UCSD-AML1 (cell line): ENCODE data around the gene NFIX.
A peak's percentile ranks its signal among the peaks of the same experiment; 100 is the strongest.

ENCODE experiments used
- DNase-seq: peaks from one replicate; lab custom pipeline; 2025; ENCODE audit not compliant: unreplicated experiment; lab: John Stamatoyannopoulos, UW

NFIX gene

GRCh38 chr19:13054626-13055212 is 59.4 kb downstream of the NFIX start:
- no peak for DNase-seq

GRCh38 chr19:13055213-13056051 is 60.2 kb downstream of the NFIX start:
- DNase-seq: no peak

- DNase-seq: no peak
Observed at GRCh38 chr19:13056052-13056660, 60.9 kb downstream of the NFIX start.

- DNase-seq: no peak
Observed at GRCh38 chr19:13057147-13057572, 61.9 kb downstream of the NFIX start.

- no peak for DNase-seq
Observed at GRCh38 chr19:13057744-13058143, 62.5 kb downstream of the NFIX start.

GRCh38 chr19:13058951-13059660 is 63.8 kb downstream of the NFIX start:
- DNase-seq: no peak

- DNase-seq: no peak
Observed at GRCh38 chr19:13060233-13060963, 65.1 kb downstream of the NFIX start.

- DNase-seq: peak; percentile 81
Observed at GRCh38 chr19:13060964-13061927, 66.0 kb downstream of the NFIX start.

GRCh38 chr19:13062317-13062716 is 67.0 kb downstream of the NFIX start:
- DNase-seq: no peak

GRCh38 chr19:13063461-13064091 is 68.3 kb downstream of the NFIX start:
- no peak for DNase-seq

- no peak for DNase-seq
Observed at GRCh38 chr19:13064092-13064489, 68.8 kb downstream of the NFIX start.

- DNase-seq: no peak
Observed at GRCh38 chr19:13066226-13066625, 71.0 kb downstream of the NFIX start.

- no peak for DNase-seq
Observed at GRCh38 chr19:13066933-13067807, 71.9 kb downstream of the NFIX start.

- DNase-seq: no peak
Observed at GRCh38 chr19:13068085-13068846, 73.0 kb downstream of the NFIX start.

- peak; percentile 57 for DNase-seq
Observed at GRCh38 chr19:13069415-13070359, 74.4 kb downstream of the NFIX start.

- DNase-seq: no peak
Observed at GRCh38 chr19:13070425-13071140, 75.3 kb downstream of the NFIX start.
